ENCODE results near the gene PPARA. TPM values are rescaled to one million over a fixed set of nuclear protein-coding genes. Genes with fewer than 3 reads are reported as not detected.

PPARA gene
- total RNA-seq, 1 experiment from 2014 or later = 10.7 TPM

DNA sequence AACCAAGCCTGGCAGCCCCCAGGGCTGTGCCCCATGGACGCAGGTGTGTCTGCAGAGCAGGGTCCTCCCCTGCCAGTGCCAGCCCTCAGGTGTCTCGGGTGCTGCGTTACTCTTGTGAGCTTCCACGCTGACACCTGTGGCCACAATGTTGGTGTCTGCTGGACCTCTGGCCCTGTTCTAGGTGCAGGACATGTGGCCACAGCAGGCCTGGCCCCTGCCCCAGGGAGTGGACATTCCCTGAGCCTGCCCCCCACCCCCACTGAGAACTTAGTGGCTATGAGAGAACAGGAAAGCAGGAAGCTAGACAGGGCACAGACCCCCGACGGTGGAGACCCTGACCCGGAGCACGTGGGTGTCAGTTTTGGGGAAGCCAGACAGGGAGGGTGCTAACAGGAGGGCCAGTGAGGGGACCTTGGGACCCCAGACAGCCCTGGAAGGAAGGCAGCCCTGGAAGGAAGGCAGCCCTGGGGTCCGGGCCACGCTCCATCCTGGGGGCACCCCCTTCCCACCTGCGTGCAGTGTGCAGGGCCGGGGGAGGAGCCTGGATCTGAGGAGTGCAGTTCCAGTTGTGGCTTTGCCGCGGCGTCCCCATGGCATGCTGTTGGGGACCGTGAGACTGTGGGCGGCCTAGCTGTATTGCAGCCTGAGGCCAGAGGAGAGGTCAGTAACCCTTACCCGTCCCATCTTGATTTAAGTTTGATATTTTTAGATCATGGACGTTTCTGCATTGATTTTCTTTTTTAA, 43.9 kb upstream of the PPARA start:
- Histone ChIP-seq H3K4me3 (ENCODE audit: low read depth in 2 of 2, low read length in 2 of 2) (no peak overlapping the region), H3K4me1 (ENCODE audit: control insufficient read depth, insufficient read depth, low read length) (peaks cover 98% of the 10 kb centered on the region), H3K27me3 (ENCODE audit: control insufficient read depth, insufficient read depth, low read length) (no peaks in the 10 kb centered on the region), H3K27ac (ENCODE audit: low read length) (peak overlapping the region; percentile 89), H3K9me3 (ENCODE audit: control insufficient read depth, insufficient read depth, low read depth, low read length) (no peaks in the 10 kb centered on the region), H3K36me3 (ENCODE audit: control insufficient read depth, insufficient read depth, low read length) (peaks cover under 1% of the 10 kb centered on the region; the same call in 1 of the 2 replicates)
- in situ Hi-C loops (cut with HindIII; ENCODE audit: low pct_unique_long_range_greater_than_20kb, low sequenced_read_pairs) (no loop called here), intact Hi-C loops (cut with micrococcal nuclease; ENCODE audit: unreplicated experiment) (no loop called here)
- ChIA-PET CTCF (interaction anchor here (1.2 kb wide), 1 partner anchor 10 kb away, joined by 3 read pairs; no protein-coding TSS in a partner anchor), POLR2A (no interaction called here)
- ATAC-seq (no peak), DNase-seq (ENCODE audit: low read depth, low spot score) (no peak)
- peak; percentile 44 for TF ChIP-seq POLR2AphosphoS5 (IDR thresholded peaks at IDR 0.05; ENCODE audit: low read depth, low read length)
- TF ChIP-seq, protein P1, sequence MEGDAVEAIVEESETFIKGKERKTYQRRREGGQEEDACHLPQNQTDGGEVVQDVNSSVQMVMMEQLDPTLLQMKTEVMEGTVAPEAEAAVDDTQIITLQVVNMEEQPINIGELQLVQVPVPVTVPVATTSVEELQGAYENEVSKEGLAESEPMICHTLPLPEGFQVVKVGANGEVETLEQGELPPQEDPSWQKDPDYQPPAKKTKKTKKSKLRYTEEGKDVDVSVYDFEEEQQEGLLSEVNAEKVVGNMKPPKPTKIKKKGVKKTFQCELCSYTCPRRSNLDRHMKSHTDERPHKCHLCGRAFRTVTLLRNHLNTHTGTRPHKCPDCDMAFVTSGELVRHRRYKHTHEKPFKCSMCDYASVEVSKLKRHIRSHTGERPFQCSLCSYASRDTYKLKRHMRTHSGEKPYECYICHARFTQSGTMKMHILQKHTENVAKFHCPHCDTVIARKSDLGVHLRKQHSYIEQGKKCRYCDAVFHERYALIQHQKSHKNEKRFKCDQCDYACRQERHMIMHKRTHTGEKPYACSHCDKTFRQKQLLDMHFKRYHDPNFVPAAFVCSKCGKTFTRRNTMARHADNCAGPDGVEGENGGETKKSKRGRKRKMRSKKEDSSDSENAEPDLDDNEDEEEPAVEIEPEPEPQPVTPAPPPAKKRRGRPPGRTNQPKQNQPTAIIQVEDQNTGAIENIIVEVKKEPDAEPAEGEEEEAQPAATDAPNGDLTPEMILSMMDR (IDR thresholded peaks at IDR 0.05) = no peak
- no TSS peak for BruUV-seq (replicated peaks)

DNA sequence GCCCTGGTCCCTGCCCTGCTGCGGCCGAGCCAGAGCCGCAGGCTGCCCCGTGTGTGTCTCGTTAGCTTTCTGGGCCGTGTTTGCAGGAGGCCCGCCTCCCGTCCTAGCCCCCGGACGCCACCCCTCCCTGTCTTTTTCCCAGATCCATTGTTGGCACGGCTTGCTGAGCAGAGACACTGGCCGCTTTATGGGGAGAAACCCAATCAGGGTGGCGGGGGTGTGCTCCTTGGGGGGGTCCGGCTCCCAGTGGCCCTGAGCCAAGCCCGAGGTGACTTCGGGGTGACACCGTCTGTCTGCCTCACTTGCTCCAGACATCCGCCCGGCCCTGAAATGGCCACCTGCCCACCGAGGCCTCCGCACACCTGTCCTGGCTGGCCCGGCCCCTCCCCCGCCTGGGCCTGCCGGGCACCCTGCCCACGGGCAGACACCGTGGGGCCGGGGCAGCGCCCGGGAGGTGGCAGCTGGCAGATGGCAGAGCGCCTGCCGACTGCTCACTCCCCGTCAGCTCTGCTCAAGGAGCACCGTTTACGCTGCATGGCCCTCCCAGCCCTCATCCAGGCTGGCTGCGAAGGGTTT, 43.1 kb upstream of the PPARA start:
- Histone ChIP-seq H3K9me3 (ENCODE audit: control insufficient read depth, insufficient read depth, low read depth, low read length) (no peaks in the 10 kb centered on the region), H3K4me3 (ENCODE audit: low read depth in 2 of 2, low read length in 2 of 2) (no peak overlapping the region), H3K27me3 (ENCODE audit: control insufficient read depth, insufficient read depth, low read length) (no peaks in the 10 kb centered on the region), H3K4me1 (ENCODE audit: control insufficient read depth, insufficient read depth, low read length) (peaks cover 97% of the 10 kb centered on the region), H3K27ac (ENCODE audit: low read length) (peak overlapping the region; percentile 89), H3K36me3 (ENCODE audit: control insufficient read depth, insufficient read depth, low read length) (no peaks in the 10 kb centered on the region)
- ChIA-PET CTCF (interaction anchor here (1.2 kb wide), 1 partner anchor 10 kb away, joined by 3 read pairs; no protein-coding TSS in a partner anchor), POLR2A (no interaction called here)
- intact Hi-C loops (cut with micrococcal nuclease; ENCODE audit: unreplicated experiment) (no loop called here), in situ Hi-C loops (cut with HindIII; ENCODE audit: low pct_unique_long_range_greater_than_20kb, low sequenced_read_pairs) (no loop called here)
- ATAC-seq (no peak), DNase-seq (ENCODE audit: low read depth, low spot score) (no peak)
- TF ChIP-seq, protein P2, sequence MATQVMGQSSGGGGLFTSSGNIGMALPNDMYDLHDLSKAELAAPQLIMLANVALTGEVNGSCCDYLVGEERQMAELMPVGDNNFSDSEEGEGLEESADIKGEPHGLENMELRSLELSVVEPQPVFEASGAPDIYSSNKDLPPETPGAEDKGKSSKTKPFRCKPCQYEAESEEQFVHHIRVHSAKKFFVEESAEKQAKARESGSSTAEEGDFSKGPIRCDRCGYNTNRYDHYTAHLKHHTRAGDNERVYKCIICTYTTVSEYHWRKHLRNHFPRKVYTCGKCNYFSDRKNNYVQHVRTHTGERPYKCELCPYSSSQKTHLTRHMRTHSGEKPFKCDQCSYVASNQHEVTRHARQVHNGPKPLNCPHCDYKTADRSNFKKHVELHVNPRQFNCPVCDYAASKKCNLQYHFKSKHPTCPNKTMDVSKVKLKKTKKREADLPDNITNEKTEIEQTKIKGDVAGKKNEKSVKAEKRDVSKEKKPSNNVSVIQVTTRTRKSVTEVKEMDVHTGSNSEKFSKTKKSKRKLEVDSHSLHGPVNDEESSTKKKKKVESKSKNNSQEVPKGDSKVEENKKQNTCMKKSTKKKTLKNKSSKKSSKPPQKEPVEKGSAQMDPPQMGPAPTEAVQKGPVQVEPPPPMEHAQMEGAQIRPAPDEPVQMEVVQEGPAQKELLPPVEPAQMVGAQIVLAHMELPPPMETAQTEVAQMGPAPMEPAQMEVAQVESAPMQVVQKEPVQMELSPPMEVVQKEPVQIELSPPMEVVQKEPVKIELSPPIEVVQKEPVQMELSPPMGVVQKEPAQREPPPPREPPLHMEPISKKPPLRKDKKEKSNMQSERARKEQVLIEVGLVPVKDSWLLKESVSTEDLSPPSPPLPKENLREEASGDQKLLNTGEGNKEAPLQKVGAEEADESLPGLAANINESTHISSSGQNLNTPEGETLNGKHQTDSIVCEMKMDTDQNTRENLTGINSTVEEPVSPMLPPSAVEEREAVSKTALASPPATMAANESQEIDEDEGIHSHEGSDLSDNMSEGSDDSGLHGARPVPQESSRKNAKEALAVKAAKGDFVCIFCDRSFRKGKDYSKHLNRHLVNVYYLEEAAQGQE (IDR thresholded peaks at IDR 0.05; ENCODE audit: insufficient read depth in 1 of 2, low read depth in 2 of 2, low read length in 1 of 2) = no peak
- TF ChIP-seq, protein P1 (IDR thresholded peaks at IDR 0.05) = no peak
- no peak for TF ChIP-seq TCF7L2 (IDR thresholded peaks at IDR 0.05; ENCODE audit: low read depth, low read length)
- TF ChIP-seq POLR2AphosphoS5 (IDR thresholded peaks at IDR 0.05; ENCODE audit: low read depth, low read length) = 0 out of 2 replicates have a peak, but pooled peaks have one; percentile 3
- no TSS peak for BruUV-seq (replicated peaks)

All from Panc1 (cell line).